ENCODE measurements around the gene LYSMD4.

LYSMD4 gene

DNA sequence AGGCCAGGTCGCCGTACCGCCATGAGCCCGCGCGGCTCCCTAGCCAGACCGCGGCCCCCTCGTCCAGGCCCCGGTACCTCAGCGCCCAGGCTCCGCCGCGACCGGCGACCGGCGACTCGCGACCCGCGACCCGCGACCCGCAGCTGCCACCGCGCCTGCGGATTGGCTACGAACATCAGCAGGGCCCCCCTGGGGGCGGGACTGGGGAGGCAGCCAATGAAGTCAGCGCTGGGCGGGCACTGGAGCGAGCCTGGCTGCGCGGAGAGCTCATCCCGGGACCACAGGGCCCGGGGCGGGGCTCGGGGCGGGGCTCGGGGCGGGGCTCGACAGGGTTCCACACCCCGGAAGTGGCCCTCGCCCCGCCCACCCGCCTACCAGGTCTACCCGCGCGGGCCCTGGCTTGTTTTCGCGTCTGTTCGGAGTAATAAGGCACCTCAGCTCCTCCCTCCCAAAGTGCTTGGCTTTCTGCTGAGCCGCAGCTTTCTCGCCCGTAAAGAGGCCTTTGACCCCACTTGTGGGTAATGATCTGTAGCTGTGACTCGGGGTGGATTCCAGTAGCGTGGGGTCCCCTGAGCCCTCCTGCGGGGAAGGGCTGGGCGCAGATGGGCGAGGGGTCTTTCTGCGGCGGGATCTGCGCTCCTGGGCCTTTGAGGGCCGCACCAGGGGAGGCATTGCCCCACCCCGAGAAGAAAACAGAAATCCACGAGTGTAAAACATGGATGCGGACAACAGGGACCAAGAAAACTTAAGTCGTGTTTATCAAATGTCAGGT, at the start of gene LYSMD4:
LYSMD4 (minus strand) TSS at position 170 of the 772 bp plus-strand sequence. CDS start 1,438 bp downstream, outside the sequence.
- peak; percentile 99 for ATAC-seq
- TF ChIP-seq ZNF565 (CRISPR knock-in tag; conservative IDR thresholded peaks at IDR 0.05; ENCODE audit: low read depth) = no peak
- TF ChIP-seq, protein P1, sequence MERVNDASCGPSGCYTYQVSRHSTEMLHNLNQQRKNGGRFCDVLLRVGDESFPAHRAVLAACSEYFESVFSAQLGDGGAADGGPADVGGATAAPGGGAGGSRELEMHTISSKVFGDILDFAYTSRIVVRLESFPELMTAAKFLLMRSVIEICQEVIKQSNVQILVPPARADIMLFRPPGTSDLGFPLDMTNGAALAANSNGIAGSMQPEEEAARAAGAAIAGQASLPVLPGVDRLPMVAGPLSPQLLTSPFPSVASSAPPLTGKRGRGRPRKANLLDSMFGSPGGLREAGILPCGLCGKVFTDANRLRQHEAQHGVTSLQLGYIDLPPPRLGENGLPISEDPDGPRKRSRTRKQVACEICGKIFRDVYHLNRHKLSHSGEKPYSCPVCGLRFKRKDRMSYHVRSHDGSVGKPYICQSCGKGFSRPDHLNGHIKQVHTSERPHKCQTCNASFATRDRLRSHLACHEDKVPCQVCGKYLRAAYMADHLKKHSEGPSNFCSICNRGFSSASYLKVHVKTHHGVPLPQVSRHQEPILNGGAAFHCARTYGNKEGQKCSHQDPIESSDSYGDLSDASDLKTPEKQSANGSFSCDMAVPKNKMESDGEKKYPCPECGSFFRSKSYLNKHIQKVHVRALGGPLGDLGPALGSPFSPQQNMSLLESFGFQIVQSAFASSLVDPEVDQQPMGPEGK (CRISPR knock-in tag; IDR thresholded peaks at IDR 0.05; ENCODE audit: borderline replicate concordance) = no peak
- TF ChIP-seq ZFP30 (CRISPR knock-in tag; IDR thresholded peaks at IDR 0.05) = no peak
- TF ChIP-seq RARB (CRISPR knock-in tag; IDR thresholded peaks at IDR 0.05) = no peak
- no peak for TF ChIP-seq POU6F1 (CRISPR knock-in tag; IDR thresholded peaks at IDR 0.05; ENCODE audit: borderline replicate concordance, low read depth)
- no peak for TF ChIP-seq TOX (CRISPR knock-in tag; IDR thresholded peaks at IDR 0.05; ENCODE audit: borderline replicate concordance)
- no peak for TF ChIP-seq CREB5 (CRISPR knock-in tag; IDR thresholded peaks at IDR 0.05; ENCODE audit: low read depth)
- no peak for TF ChIP-seq ZNF70 (CRISPR knock-in tag; IDR thresholded peaks at IDR 0.05)
- TF ChIP-seq CSDC2 (CRISPR knock-in tag; IDR thresholded peaks at IDR 0.05) = no peak
- TF ChIP-seq, protein P2, sequence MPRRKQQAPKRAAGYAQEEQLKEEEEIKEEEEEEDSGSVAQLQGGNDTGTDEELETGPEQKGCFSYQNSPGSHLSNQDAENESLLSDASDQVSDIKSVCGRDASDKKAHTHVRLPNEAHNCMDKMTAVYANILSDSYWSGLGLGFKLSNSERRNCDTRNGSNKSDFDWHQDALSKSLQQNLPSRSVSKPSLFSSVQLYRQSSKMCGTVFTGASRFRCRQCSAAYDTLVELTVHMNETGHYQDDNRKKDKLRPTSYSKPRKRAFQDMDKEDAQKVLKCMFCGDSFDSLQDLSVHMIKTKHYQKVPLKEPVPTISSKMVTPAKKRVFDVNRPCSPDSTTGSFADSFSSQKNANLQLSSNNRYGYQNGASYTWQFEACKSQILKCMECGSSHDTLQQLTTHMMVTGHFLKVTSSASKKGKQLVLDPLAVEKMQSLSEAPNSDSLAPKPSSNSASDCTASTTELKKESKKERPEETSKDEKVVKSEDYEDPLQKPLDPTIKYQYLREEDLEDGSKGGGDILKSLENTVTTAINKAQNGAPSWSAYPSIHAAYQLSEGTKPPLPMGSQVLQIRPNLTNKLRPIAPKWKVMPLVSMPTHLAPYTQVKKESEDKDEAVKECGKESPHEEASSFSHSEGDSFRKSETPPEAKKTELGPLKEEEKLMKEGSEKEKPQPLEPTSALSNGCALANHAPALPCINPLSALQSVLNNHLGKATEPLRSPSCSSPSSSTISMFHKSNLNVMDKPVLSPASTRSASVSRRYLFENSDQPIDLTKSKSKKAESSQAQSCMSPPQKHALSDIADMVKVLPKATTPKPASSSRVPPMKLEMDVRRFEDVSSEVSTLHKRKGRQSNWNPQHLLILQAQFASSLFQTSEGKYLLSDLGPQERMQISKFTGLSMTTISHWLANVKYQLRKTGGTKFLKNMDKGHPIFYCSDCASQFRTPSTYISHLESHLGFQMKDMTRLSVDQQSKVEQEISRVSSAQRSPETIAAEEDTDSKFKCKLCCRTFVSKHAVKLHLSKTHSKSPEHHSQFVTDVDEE (CRISPR knock-in tag; IDR thresholded peaks at IDR 0.05) = no peak
- no peak for TF ChIP-seq ZNF8 (CRISPR knock-in tag; IDR thresholded peaks at IDR 0.05)
- TF ChIP-seq ARNTL (CRISPR knock-in tag; IDR thresholded peaks at IDR 0.05; ENCODE audit: borderline replicate concordance, low read depth) = no peak

- peak; percentile 66; the same call in 2 of the 3 replicates for ATAC-seq
Observed at GRCh38 chr15:99782029-99782428, 48.8 kb upstream of the LYSMD4 start.

DNA sequence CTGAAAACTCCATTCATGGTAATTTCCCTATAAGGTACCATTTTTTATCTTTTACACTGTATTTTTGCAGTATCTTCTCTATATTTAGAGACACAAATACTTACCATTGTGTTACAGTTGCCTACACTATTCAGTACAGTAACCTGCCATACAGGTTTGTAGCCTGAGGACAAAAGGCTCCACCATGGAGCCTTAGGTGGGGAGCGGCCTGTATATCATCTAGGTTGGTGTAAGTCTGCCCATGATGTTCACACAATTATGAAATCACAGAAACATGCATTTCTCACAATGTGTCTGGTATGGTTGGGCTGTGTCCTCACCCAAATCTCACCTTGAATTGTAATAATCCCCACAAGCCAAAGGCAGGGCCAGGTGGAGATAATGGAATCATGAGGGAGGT, 43.9 kb upstream of the LYSMD4 start:
- ATAC-seq = no peak
- TF ChIP-seq TCF4 (CRISPR knock-in tag; IDR thresholded peaks at IDR 0.05; ENCODE audit: borderline replicate concordance) = no peak
- no peak for TF ChIP-seq ZNF8 (CRISPR knock-in tag; IDR thresholded peaks at IDR 0.05)
- no peak for TF ChIP-seq ESRRG (CRISPR knock-in tag; IDR thresholded peaks at IDR 0.05)
- no peak for TF ChIP-seq ZFP30 (CRISPR knock-in tag; IDR thresholded peaks at IDR 0.05)
- no peak for TF ChIP-seq POU6F1 (CRISPR knock-in tag; IDR thresholded peaks at IDR 0.05; ENCODE audit: borderline replicate concordance, low read depth)
- TF ChIP-seq CSRNP3 (CRISPR knock-in tag; IDR thresholded peaks at IDR 0.05) = no peak
- no peak for TF ChIP-seq BACH2 (CRISPR knock-in tag; IDR thresholded peaks at IDR 0.05; ENCODE audit: borderline replicate concordance)
- TF ChIP-seq GLIS3 (CRISPR knock-in tag; IDR thresholded peaks at IDR 0.05) = no peak
- no peak for TF ChIP-seq ARNTL (CRISPR knock-in tag; IDR thresholded peaks at IDR 0.05; ENCODE audit: borderline replicate concordance, low read depth)
